22Rv1 (cell line): ENCODE results near the gene TMEM143.

ENCODE experiments used
- ZFX ChIP-seq: fragments of 450-650 bp; IDR thresholded peaks from 2 replicates; pipeline ENCODE4 v1.6.1; 2017; ENCODE audit warnings: antibody characterized with exemption, borderline replicate concordance
- TF ChIP-seq, protein P1 (sequence below): fragments of 450-650 bp; IDR thresholded peaks from 2 replicates; pipeline ENCODE4 v1.5.1; 2017; ENCODE audit warnings: mild to moderate bottlenecking

DNA sequence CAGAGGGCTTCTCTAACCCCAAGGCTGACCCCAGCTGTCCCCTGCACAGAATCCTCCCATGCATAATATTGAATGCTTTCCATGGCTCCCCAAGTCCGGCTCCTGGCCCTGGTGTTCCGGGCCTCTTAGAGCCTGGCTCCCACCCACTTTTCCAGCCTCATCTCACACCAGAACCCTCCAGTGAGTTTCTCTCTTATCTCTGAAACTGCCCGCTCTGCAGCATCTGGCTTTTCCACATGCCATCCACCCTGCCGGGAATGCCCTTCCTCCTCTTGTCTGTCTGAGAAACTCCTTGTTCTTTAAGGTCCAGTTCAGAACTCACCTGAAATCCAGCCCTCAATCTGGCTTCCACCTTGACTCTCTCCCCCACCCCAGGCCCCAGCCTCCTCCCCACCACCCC lies 7.2 kb upstream of the TMEM143 start:
- TF ChIP-seq, protein P1, sequence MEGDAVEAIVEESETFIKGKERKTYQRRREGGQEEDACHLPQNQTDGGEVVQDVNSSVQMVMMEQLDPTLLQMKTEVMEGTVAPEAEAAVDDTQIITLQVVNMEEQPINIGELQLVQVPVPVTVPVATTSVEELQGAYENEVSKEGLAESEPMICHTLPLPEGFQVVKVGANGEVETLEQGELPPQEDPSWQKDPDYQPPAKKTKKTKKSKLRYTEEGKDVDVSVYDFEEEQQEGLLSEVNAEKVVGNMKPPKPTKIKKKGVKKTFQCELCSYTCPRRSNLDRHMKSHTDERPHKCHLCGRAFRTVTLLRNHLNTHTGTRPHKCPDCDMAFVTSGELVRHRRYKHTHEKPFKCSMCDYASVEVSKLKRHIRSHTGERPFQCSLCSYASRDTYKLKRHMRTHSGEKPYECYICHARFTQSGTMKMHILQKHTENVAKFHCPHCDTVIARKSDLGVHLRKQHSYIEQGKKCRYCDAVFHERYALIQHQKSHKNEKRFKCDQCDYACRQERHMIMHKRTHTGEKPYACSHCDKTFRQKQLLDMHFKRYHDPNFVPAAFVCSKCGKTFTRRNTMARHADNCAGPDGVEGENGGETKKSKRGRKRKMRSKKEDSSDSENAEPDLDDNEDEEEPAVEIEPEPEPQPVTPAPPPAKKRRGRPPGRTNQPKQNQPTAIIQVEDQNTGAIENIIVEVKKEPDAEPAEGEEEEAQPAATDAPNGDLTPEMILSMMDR = no peak
- TF ChIP-seq ZFX = no peak
